B cell (primary cell): ENCODE results near the gene MMP24.

Source experiments
- CTCF ChIP-seq: fragments of 200-600 bp; IDR thresholded peaks from one replicate; pipeline ENCODE4 v1.8.0; 2022; ENCODE audit warnings: antibody characterized with exemption, mild to moderate bottlenecking
- EZH2 ChIP-seq: IDR thresholded peaks from 2 replicates; pipeline ENCODE4 v1.6.1; 2012; ENCODE audit warnings: borderline replicate concordance, low read depth, mild to moderate bottlenecking, moderate library complexity, low read length; ENCODE audit not compliant: insufficient read depth, poor library complexity, severe bottlenecking

GRCh38 chr20:35254448-35254999 lies 28.0 kb downstream of the MMP24 start:
- no peak for TF ChIP-seq CTCF
- no peak for TF ChIP-seq EZH2
